ENCODE data around the gene DCC.

DCC gene

GRCh38 chr18:53219853-53220252, 879.9 kb downstream of the DCC start:
- no peaks in the 10 kb centered on the region for H3K4me1 ChIP-seq (ENCODE audit: insufficient read depth, low read length, poor library complexity, severe bottlenecking)
- H3F3A ChIP-seq (ENCODE audit: low read depth): no peaks in the 10 kb centered on the region
- H3K27me3 ChIP-seq (ENCODE audit: insufficient read depth, low read length, poor library complexity, severe bottlenecking): no peaks in the 10 kb centered on the region
- no peaks in the 10 kb centered on the region for H3K9me3 ChIP-seq (ENCODE audit: insufficient read depth, low read depth, low read length)
- no peaks in the 10 kb centered on the region for H3K79me2 ChIP-seq (ENCODE audit: insufficient read depth, low read length)
- H3K9me2 ChIP-seq (replicated peaks; ENCODE audit: low read depth, low read length): no peaks in the 10 kb centered on the region
- H3K9ac ChIP-seq (ENCODE audit: low read depth, low read length, poor library complexity, severe bottlenecking): no peak overlapping the region
- TF ChIP-seq EZH2phosphoT487 (IDR thresholded peaks at IDR 0.05; ENCODE audit: borderline replicate concordance) (no peak), CTCF (conservative IDR thresholded peaks at IDR 0.05; ENCODE audit: low read length) (no peak)
- H4K20me1 ChIP-seq (ENCODE audit: insufficient read depth, low read length, poor library complexity, severe bottlenecking): no peaks in the 10 kb centered on the region
- no peaks in the 10 kb centered on the region for H3K36me3 ChIP-seq (ENCODE audit: insufficient read depth, low read length)
- no peak overlapping the region for H2AFZ ChIP-seq (ENCODE audit: low read length)
- no peak overlapping the region for H3K4me3 ChIP-seq (ENCODE audit: low read length, poor library complexity, severe bottlenecking)
- H3K4me2 ChIP-seq (ENCODE audit: low read depth, low read length, poor library complexity, severe bottlenecking): no peak overlapping the region

GRCh38 chr18:53224128-53224778, 884.3 kb downstream of the DCC start:
- H3K27me3 ChIP-seq (ENCODE audit: insufficient read depth, low read length, poor library complexity, severe bottlenecking): no peaks in the 10 kb centered on the region
- no peak overlapping the region for H3K9ac ChIP-seq (ENCODE audit: low read depth, low read length, poor library complexity, severe bottlenecking)
- no peak for TF ChIP-seq CTCF (conservative IDR thresholded peaks at IDR 0.05; ENCODE audit: low read length)
- no peak for TF ChIP-seq EZH2phosphoT487 (IDR thresholded peaks at IDR 0.05; ENCODE audit: borderline replicate concordance)
- no peak overlapping the region for H3K4me3 ChIP-seq (ENCODE audit: low read length, poor library complexity, severe bottlenecking)
- no peaks in the 10 kb centered on the region for H3K36me3 ChIP-seq (ENCODE audit: insufficient read depth, low read length)
- H3K4me1 ChIP-seq (ENCODE audit: insufficient read depth, low read length, poor library complexity, severe bottlenecking): no peaks in the 10 kb centered on the region
- no peaks in the 10 kb centered on the region for H4K20me1 ChIP-seq (ENCODE audit: insufficient read depth, low read length, poor library complexity, severe bottlenecking)
- no peaks in the 10 kb centered on the region for H3K79me2 ChIP-seq (ENCODE audit: insufficient read depth, low read length)
- no peaks in the 10 kb centered on the region for H3K9me3 ChIP-seq (ENCODE audit: insufficient read depth, low read depth, low read length)
- no peak overlapping the region for H2AFZ ChIP-seq (ENCODE audit: low read length)
- H3K4me2 ChIP-seq (ENCODE audit: low read depth, low read length, poor library complexity, severe bottlenecking): no peak overlapping the region
- H3K9me2 ChIP-seq (replicated peaks; ENCODE audit: low read depth, low read length): no peaks in the 10 kb centered on the region
- H3F3A ChIP-seq (ENCODE audit: low read depth): no peaks in the 10 kb centered on the region

GRCh38 chr18:53225567-53226325, 885.7 kb downstream of the DCC start:
- H3K36me3 ChIP-seq (ENCODE audit: insufficient read depth, low read length): no peaks in the 10 kb centered on the region
- H3K4me1 ChIP-seq (ENCODE audit: insufficient read depth, low read length, poor library complexity, severe bottlenecking): no peaks in the 10 kb centered on the region
- H3F3A ChIP-seq (ENCODE audit: low read depth): no peaks in the 10 kb centered on the region
- H3K9me2 ChIP-seq (replicated peaks; ENCODE audit: low read depth, low read length): no peaks in the 10 kb centered on the region
- H4K20me1 ChIP-seq (ENCODE audit: insufficient read depth, low read length, poor library complexity, severe bottlenecking): no peaks in the 10 kb centered on the region
- no peak overlapping the region for H3K4me2 ChIP-seq (ENCODE audit: low read depth, low read length, poor library complexity, severe bottlenecking)
- no peaks in the 10 kb centered on the region for H3K79me2 ChIP-seq (ENCODE audit: insufficient read depth, low read length)
- no peak for TF ChIP-seq EZH2phosphoT487 (IDR thresholded peaks at IDR 0.05; ENCODE audit: borderline replicate concordance)
- no peak for TF ChIP-seq CTCF (conservative IDR thresholded peaks at IDR 0.05; ENCODE audit: low read length)
- no peaks in the 10 kb centered on the region for H3K27me3 ChIP-seq (ENCODE audit: insufficient read depth, low read length, poor library complexity, severe bottlenecking)
- no peak overlapping the region for H3K4me3 ChIP-seq (ENCODE audit: low read length, poor library complexity, severe bottlenecking)
- no peaks in the 10 kb centered on the region for H3K9me3 ChIP-seq (ENCODE audit: insufficient read depth, low read depth, low read length)
- H3K9ac ChIP-seq (ENCODE audit: low read depth, low read length, poor library complexity, severe bottlenecking): no peak overlapping the region
- H2AFZ ChIP-seq (ENCODE audit: low read length): no peak overlapping the region

Data from Loucy (cell line).